Peyer's patch (tissue), 4 donors: Measurements from ENCODE around the gene KRT17. TPM values are rescaled to one million over a fixed set of nuclear protein-coding genes. Genes with fewer than 3 reads are reported as not detected.
"Not testable (repeated sequence)": the region's sequence is repeated elsewhere in the genome, so short reads cannot be mapped to it uniquely, and the experiment has no call there.

Source experiments
- DNase-seq, 3 donors: peaks; one replicate each; pipeline ENCODE4 v3.0.0-alpha.2; 2017 to 2019
- H3K27ac ChIP-seq, 4 donors: fragments of 200-600 bp; sonication (generic); one replicate each; pipeline ENCODE4 v1.5.1; 2016 to 2019
- H3K27me3 ChIP-seq, 2 donors: fragments of 200-600 bp; sonication (generic); one replicate each; pipeline ENCODE4 v1.5.1; 2019
- H3K36me3 ChIP-seq, 3 donors: fragments of 200-600 bp; sonication (generic); one replicate each; pipeline ENCODE4 v1.5.1; 2016 to 2019
- H3K4me1 ChIP-seq, 4 donors: fragments of 200-600 bp; sonication (generic); one replicate each; pipeline ENCODE4 v1.5.1; 2016 to 2019
- H3K4me3 ChIP-seq, 4 donors: fragments of 200-600 bp; sonication (generic); 1 replicate in 3 of 4; 2 replicates in 1 of 4; pipeline ENCODE4 v1.5.1; 2016 to 2019; ENCODE audit warnings: mild to moderate bottlenecking in 1 of 4
- H3K9me3 ChIP-seq, 4 donors: fragments of 200-600 bp; sonication (generic); one replicate each; pipeline ENCODE4 v1.5.1; 2016 to 2019; ENCODE audit warnings: mild to moderate bottlenecking in 1 of 4
- CTCF ChIP-seq, 6 experiments: fragments of 450-650 bp in 4 of 6; fragments of 200-600 bp in 2 of 6; sonication (generic) in 1 of 6; IDR thresholded peaks; one replicate each; pipeline ENCODE4 v1.5.1; 2017 to 2019; ENCODE audit warnings: antibody characterized with exemption in 6 of 6, mild to moderate bottlenecking in 3 of 6, moderate library complexity in 1 of 6
- POLR2A ChIP-seq, 2 donors: fragments of 450-650 bp; IDR thresholded peaks; one replicate each; pipeline ENCODE4 v1.5.1; 2017; ENCODE audit warnings: antibody characterized with exemption in 2 of 2, mild to moderate bottlenecking in 2 of 2, moderate library complexity in 2 of 2
- total RNA-seq, 4 donors: library from RNA; depleted of rRNA; stranded (reverse); fragments of >200 nt; gene quantifications; one replicate each; pipeline ENCODE4 v1.1.0, GENCODE V29; 2016

Gene KRT17
- total RNA-seq, 4 donors from 2014 or later, result 2.7 TPM; not detected in 3

GRCh38 chr17:41578538-41578937, 45.8 kb downstream of the KRT17 start:
- no peak for DNase-seq
- Histone ChIP-seq H3K9me3 (no peaks in the 10 kb centered on the region), H3K27ac (peak overlapping the region in 3 of 4 donors; percentile 32 to 87 (median 78)), H3K4me1 (peaks cover 0 to 24% (median 1%) of the 10 kb centered on the region in 4 donors), H3K27me3 (no peaks in the 10 kb centered on the region), H3K4me3 (no peak overlapping the region), H3K36me3 (no peaks in the 10 kb centered on the region)
- TF ChIP-seq CTCF (IDR thresholded peaks at IDR 0.05), result no peak

- H3K27me3 ChIP-seq, H3K9me3 ChIP-seq: not testable (repeated sequence)
- peak in 2 of 3 donors; percentile 72 to 82 for DNase-seq
These were observed 47.6 kb downstream of the KRT17 start for GRCh38 chr17:41576740-41577139.

GRCh38 chr17:41575336-41575735, 49.0 kb downstream of the KRT17 start:
- H3K4me3 ChIP-seq, result no peak overlapping the region
- no peaks in the 10 kb centered on the region for H3K36me3 ChIP-seq
- no peak for TF ChIP-seq POLR2A (IDR thresholded peaks at IDR 0.05)
- DNase-seq, result no peak
- peaks cover 0 to 17% (median 1%) of the 10 kb centered on the region in 4 donors for H3K4me1 ChIP-seq
- H3K27ac ChIP-seq, result no peak overlapping the region
- H3K27me3 ChIP-seq, result no peaks in the 10 kb centered on the region
- H3K9me3 ChIP-seq, result no peaks in the 10 kb centered on the region

More at GRCh38 chr17:41576740-41577139, 47.6 kb downstream of the KRT17 start:
- Histone ChIP-seq H3K4me1 (peaks cover 0 to 17% (median 1%) of the 10 kb centered on the region in 4 donors), H3K27ac (peak overlapping the region in 1 of 4 donors; percentile 61)
- not testable (repeated sequence) for H3K4me3 ChIP-seq, H3K36me3 ChIP-seq
- TF ChIP-seq CTCF (IDR thresholded peaks at IDR 0.05), result peak in 3 of 6 experiments; percentile 22 to 54 (median 31)

- no peak for TF ChIP-seq POLR2A (IDR thresholded peaks at IDR 0.05)
- TF ChIP-seq CTCF (IDR thresholded peaks at IDR 0.05), result no peak
- Histone ChIP-seq H3K4me1 (peaks cover 0 to 5% (median 1%) of the 10 kb centered on the region in 4 donors), H3K27me3 (no peaks in the 10 kb centered on the region), H3K9me3 (no peaks in the 10 kb centered on the region), H3K36me3 (no peaks in the 10 kb centered on the region), H3K4me3 (no peak within 1 kb of the TSS), H3K27ac (no peak within 1 kb of the TSS)
- DNase-seq, result no peak
These were observed 52.6 kb downstream of the KRT17 start, which contains the start of gene KRT9 for GRCh38 chr17:41571561-41572434. Gene KRT9 (minus strand): TSS chr17:41572059. CDS start chr17:41571992, 67 bp downstream.

Other genes with a start within 250 kb of the KRT17 start
- gene KRT34, start 242.3 kb downstream of the KRT17 start, total RNA-seq, result not detected
- not detected for gene KRT31, start 227.0 kb downstream of the KRT17 start, total RNA-seq
- gene KRT37, start 200.0 kb downstream of the KRT17 start, total RNA-seq, result not detected
- not detected for gene KRT38, start 183.6 kb downstream of the KRT17 start, total RNA-seq
- not detected for gene KRT32, start 157.2 kb downstream of the KRT17 start, total RNA-seq
- not detected for gene KRT35, start 143.4 kb downstream of the KRT17 start, total RNA-seq
- gene KRT36, start 134.7 kb downstream of the KRT17 start, total RNA-seq, result not detected
- gene KRT13, start 119.0 kb downstream of the KRT17 start, total RNA-seq, result 1 to 10 TPM in 1 of 4 donors, not detected in 3; 2.5 TPM
- 10 to 100 TPM; 12.3 to 44.5 (median 28.8) TPM for gene KRT15, start 105.7 kb downstream of the KRT17 start, total RNA-seq
- 1,000 to 10,000 TPM in 3 of 4 donors, 100 to 1,000 TPM in 1; 357 to 5,327 (median 3,312) TPM for gene KRT19, start 96.3 kb downstream of the KRT17 start, total RNA-seq
- gene KRT9, start 52.5 kb downstream of the KRT17 start, total RNA-seq, result not detected
- 1 to 10 TPM; 3.4 to 8.9 (median 6.3) TPM for gene KRT14, start 37.7 kb downstream of the KRT17 start, total RNA-seq
- gene KRT16, start 11.8 kb downstream of the KRT17 start, total RNA-seq, result not detected
- 100 to 1,000 TPM; 123 to 226 (median 188) TPM for gene EIF1, start 64.3 kb upstream of the KRT17 start, total RNA-seq
- not detected for gene GAST, start 87.8 kb upstream of the KRT17 start, total RNA-seq
- gene HAP1, start 110.1 kb upstream of the KRT17 start, total RNA-seq, result 1 to 10 TPM in 1 of 4 donors, under 1 TPM in 1, not detected in 2; 0.94 to 5.0 TPM
- gene JUP, start 162.1 kb upstream of the KRT17 start, total RNA-seq, result 100 to 1,000 TPM; 229 to 585 (median 505) TPM
- gene P3H4, start 187.4 kb upstream of the KRT17 start, total RNA-seq, result 10 to 100 TPM in 3 of 4 donors, 1 to 10 TPM in 1; 9.5 to 23.1 (median 18.0) TPM
- 100 to 1,000 TPM in 1 of 4 donors, 10 to 100 TPM in 2, 1 to 10 TPM in 1; 7.2 to 130 (median 11.2) TPM for gene FKBP10, start 188.4 kb upstream of the KRT17 start, total RNA-seq
- gene NT5C3B, start 211.7 kb upstream of the KRT17 start, total RNA-seq, result 10 to 100 TPM in 3 of 4 donors, 1 to 10 TPM in 1; 5.8 to 40.4 (median 20.1) TPM
- not detected for gene KLHL10, start 213.2 kb upstream of the KRT17 start, total RNA-seq
- 10 to 100 TPM in 1 of 4 donors, 1 to 10 TPM in 3; 7.4 to 10.5 (median 7.7) TPM for gene KLHL11, start 240.8 kb upstream of the KRT17 start, total RNA-seq